ENCODE measurements around the gene GABARAP.

DNA sequence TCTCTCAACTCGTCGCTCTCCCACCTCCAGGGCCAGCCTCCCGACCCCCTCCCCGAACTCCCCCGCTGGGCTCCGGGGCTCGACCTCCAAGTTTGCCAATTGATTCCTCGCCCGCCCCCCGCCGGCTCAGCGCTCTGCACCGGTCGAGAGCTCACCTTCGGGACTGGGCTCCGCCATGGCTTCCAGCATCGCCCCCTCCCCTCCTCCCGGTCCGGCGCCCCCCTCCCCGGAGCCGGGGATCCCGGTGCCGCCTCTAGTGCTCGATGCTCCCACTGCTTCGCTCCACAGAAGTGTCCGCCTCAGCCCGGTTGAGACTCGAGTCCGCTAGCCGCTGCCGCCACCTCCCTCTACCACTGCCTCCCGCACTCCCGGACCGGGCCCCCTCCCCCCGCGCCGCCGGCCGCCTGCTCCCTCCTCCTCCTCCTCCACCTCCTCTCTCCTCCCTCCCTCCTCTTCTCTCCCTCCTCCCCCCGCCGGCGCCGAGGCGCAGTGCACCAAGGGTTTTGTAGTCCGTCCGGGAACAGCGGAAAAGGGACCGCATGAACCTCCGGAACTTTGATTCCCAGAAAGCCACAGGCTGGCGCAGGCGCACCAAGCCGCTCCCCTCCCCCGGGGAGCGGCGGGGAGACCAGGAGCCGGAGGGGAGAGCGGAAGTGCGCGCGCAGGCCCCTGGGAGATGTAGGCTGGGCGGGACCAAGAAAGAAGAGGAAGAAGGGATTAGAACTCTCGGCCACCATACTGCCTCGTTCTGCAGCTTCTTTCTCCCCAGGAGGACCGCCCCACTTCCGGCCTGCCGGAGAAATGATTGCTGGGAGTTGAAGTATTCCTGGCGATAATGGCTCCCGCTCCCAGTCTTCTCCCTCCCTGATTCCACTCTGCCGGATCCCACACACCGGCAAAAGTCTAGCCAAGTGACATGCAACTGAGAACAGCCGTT, 2.9 kb downstream of the GABARAP start, which contains the start of gene PHF23:
- TF ChIP-seq, protein P1, sequence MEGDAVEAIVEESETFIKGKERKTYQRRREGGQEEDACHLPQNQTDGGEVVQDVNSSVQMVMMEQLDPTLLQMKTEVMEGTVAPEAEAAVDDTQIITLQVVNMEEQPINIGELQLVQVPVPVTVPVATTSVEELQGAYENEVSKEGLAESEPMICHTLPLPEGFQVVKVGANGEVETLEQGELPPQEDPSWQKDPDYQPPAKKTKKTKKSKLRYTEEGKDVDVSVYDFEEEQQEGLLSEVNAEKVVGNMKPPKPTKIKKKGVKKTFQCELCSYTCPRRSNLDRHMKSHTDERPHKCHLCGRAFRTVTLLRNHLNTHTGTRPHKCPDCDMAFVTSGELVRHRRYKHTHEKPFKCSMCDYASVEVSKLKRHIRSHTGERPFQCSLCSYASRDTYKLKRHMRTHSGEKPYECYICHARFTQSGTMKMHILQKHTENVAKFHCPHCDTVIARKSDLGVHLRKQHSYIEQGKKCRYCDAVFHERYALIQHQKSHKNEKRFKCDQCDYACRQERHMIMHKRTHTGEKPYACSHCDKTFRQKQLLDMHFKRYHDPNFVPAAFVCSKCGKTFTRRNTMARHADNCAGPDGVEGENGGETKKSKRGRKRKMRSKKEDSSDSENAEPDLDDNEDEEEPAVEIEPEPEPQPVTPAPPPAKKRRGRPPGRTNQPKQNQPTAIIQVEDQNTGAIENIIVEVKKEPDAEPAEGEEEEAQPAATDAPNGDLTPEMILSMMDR (IDR thresholded peaks at IDR 0.05), result no peak
- TF ChIP-seq, protein P2, sequence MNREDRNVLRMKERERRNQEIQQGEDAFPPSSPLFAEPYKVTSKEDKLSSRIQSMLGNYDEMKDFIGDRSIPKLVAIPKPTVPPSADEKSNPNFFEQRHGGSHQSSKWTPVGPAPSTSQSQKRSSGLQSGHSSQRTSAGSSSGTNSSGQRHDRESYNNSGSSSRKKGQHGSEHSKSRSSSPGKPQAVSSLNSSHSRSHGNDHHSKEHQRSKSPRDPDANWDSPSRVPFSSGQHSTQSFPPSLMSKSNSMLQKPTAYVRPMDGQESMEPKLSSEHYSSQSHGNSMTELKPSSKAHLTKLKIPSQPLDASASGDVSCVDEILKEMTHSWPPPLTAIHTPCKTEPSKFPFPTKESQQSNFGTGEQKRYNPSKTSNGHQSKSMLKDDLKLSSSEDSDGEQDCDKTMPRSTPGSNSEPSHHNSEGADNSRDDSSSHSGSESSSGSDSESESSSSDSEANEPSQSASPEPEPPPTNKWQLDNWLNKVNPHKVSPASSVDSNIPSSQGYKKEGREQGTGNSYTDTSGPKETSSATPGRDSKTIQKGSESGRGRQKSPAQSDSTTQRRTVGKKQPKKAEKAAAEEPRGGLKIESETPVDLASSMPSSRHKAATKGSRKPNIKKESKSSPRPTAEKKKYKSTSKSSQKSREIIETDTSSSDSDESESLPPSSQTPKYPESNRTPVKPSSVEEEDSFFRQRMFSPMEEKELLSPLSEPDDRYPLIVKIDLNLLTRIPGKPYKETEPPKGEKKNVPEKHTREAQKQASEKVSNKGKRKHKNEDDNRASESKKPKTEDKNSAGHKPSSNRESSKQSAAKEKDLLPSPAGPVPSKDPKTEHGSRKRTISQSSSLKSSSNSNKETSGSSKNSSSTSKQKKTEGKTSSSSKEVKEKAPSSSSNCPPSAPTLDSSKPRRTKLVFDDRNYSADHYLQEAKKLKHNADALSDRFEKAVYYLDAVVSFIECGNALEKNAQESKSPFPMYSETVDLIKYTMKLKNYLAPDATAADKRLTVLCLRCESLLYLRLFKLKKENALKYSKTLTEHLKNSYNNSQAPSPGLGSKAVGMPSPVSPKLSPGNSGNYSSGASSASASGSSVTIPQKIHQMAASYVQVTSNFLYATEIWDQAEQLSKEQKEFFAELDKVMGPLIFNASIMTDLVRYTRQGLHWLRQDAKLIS (CRISPR knock-in tag; IDR thresholded peaks at IDR 0.05; ENCODE audit: borderline replicate concordance), result no peak; the same call in 1 of the 2 replicates
- TF ChIP-seq, protein P3, sequence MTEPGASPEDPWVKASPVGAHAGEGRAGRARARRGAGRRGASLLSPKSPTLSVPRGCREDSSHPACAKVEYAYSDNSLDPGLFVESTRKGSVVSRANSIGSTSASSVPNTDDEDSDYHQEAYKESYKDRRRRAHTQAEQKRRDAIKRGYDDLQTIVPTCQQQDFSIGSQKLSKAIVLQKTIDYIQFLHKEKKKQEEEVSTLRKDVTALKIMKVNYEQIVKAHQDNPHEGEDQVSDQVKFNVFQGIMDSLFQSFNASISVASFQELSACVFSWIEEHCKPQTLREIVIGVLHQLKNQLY (CRISPR knock-in tag; IDR thresholded peaks at IDR 0.05), result no peak
- 0 out of 2 replicates have a peak, but pooled peaks have one; percentile 47 for TF ChIP-seq CBFB (CRISPR knock-in tag; IDR thresholded peaks at IDR 0.05; ENCODE audit: low read depth)
- TF ChIP-seq, protein P4, sequence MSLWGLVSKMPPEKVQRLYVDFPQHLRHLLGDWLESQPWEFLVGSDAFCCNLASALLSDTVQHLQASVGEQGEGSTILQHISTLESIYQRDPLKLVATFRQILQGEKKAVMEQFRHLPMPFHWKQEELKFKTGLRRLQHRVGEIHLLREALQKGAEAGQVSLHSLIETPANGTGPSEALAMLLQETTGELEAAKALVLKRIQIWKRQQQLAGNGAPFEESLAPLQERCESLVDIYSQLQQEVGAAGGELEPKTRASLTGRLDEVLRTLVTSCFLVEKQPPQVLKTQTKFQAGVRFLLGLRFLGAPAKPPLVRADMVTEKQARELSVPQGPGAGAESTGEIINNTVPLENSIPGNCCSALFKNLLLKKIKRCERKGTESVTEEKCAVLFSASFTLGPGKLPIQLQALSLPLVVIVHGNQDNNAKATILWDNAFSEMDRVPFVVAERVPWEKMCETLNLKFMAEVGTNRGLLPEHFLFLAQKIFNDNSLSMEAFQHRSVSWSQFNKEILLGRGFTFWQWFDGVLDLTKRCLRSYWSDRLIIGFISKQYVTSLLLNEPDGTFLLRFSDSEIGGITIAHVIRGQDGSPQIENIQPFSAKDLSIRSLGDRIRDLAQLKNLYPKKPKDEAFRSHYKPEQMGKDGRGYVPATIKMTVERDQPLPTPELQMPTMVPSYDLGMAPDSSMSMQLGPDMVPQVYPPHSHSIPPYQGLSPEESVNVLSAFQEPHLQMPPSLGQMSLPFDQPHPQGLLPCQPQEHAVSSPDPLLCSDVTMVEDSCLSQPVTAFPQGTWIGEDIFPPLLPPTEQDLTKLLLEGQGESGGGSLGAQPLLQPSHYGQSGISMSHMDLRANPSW (CRISPR knock-in tag; conservative IDR thresholded peaks at IDR 0.05; ENCODE audit: low read depth), result no peak
- no peak for TF ChIP-seq EMX1 (CRISPR knock-in tag; IDR thresholded peaks at IDR 0.05)
- TF ChIP-seq ETV6 (CRISPR knock-in tag; IDR thresholded peaks at IDR 0.05), result 0 out of 2 replicates have a peak, but pooled peaks have one; percentile 11
- TF ChIP-seq CREB1 (CRISPR knock-in tag; IDR thresholded peaks at IDR 0.05), result no peak

Data from WTC11 (cell line).